GM20431 (cell line): ENCODE data around the gene DHDH.

ENCODE experiments used
- in situ Hi-C: fragments of 300-500 bp; cut with MseI, MboI; formaldehyde crosslinking; loops from one replicate; pipeline ENCODE4 v1.15.0; 2020; ENCODE audit warnings: low sequenced_read_pairs; ENCODE audit not compliant: unreplicated experiment

The DHDH gene

GRCh38 chr19:48965040-48965805, 31.7 kb downstream of the DHDH start, which contains the start of gene FTL:
Gene FTL, plus strand, starts transcription at chr19:48965309. Its CDS starts 199 bp downstream, at chr19:48965508.
- in situ Hi-C loops = no loop called here

DNA sequence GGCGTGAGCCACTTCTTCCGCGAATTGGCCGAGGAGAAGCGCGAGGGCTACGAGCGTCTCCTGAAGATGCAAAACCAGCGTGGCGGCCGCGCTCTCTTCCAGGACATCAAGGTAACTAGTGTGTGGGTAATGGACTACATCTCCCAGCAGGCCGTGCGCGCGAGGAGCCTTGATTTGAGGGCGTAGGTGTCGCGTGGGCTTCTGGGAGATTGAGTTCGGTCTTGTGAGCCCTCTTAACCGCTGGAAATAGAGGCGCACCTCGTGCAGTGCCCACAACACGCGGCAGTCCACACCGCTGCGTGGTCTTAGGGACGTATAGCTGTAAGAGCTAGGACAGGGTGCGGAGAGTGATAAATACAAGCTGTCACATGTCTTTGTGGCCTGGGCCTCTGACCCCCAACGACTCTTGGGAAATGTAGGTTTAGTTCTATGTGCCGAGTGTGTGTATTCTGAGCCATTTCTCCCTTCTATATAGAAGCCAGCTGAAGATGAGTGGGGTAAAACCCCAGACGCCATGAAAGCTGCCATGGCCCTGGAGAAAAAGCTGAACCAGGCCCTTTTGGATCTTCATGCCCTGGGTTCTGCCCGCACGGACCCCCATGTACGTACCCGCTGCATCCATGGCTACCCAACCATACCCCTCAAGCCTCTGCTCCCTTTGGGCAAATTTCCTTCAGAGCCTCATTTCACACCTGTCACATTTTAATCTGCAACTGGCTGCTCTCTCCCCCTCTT, 32.5 kb downstream of the DHDH start:
- in situ Hi-C loops = no loop called here

- in situ Hi-C loops = no loop called here
Measured at GRCh38 chr19:48966541-48967345, 33.2 kb downstream of the DHDH start.

DNA sequence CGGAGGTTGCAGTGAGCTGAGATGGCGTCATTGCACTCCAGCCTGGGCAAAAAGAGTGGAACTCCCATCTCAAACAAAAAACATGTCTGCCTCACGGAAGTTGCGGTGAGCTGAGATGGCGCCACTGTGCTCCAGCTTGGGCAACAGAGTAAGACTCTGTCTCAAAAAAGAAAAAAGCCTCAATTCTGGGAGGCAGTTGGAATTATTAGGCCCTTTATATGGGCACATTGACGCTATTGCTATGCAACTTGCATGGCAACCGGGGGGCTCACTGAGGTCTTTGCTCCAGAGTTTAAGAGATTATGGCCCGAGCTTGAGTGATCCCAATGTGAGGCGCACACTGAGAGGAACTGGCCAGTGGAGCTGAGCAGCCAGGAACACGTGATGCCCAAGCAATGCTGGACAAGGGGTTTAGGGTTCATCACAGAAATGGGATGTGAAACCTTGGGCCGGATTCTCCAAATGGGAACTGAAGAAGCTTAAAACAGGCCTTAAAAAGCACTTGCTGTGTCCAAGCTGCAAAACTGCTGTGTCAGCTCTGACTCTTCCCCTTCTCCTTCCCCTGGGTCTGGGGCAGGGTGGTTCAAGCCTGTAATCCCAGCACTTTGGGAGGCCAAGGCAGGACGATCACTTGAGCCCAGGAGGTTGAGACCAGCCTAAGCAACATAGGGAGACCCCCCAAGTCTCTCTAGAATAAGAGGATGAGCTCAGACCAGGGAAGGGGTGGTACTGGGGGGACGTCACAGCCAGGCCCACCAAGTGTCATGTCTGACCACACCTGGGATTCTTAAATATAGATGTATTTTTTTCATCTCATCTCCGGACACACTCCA, 34.1 kb downstream of the DHDH start:
- in situ Hi-C loops = no loop called here

DNA sequence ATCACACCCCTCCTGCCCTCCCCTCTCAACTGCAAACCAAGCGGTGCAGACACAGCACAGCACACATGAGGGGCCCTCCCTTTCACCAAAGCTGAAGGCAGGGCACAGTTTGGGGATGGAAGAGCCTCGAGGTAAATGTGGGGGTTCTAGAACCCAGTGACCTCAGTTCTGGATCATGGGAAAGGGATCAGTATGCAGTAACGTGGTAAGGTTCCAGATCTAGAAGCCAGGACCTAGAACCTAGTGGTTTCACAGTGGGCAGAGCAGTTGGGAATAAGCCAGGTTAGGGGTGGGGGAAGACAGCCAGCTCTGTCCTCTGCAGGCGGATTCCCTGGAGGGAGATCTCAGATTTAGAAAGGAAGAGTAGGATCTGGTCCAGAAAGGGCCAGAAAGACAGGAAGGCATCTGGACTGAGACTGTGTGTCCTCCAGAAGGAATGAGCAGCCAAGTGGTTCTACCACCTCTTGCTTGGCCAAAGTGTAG, 34.7 kb downstream of the DHDH start:
- in situ Hi-C loops = no loop called here

GRCh38 chr19:48968813-48969218, 35.3 kb downstream of the DHDH start:
- in situ Hi-C loops = no loop called here

DNA sequence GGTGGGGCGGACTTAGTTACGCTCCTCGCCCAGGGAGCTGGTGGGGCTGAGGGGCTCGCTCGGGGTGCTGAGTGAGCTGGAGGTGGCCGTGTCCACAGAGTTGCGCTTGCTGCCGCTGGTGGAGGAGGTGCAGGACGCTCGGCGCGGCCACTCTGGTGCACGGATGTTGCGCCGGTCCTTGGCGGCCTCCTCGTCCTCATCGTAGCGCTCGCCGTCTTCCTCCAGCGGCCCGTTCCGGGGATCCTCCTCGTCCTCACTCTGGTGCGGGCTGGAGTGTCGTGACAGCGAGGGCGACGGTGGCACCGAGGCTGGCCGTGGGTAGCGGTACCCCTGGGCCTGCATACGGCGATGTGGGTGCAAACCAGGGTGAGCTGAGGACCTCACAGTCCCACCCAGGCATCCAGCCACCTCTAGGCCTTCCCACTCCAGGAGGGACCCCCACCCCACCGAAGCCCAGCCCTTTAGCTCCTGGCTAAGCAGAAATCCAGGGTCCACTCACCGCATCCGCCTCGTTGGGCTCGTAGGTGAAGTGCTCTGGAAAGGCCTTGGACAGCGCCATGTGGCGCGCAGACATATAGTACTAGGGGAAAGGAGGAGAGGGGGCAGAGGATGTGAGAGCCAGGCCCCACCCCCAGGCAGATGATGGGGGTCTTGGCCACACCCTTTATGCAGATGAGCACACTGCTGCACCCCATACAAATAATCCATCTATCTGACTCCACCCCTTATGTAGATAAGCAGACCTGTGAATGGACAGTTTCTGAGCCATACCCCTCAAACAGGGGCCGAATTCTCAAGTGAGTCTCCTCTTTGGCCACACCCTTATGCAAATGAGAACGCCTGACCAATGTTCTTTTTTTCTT, 36.0 kb downstream of the DHDH start:
- in situ Hi-C loops = no loop called here

- in situ Hi-C loops = no loop called here
Measured at GRCh38 chr19:48970139-48970766, 36.8 kb downstream of the DHDH start.

- in situ Hi-C loops = no loop called here
Measured at GRCh38 chr19:48970923-48971395, 37.5 kb downstream of the DHDH start.

DNA sequence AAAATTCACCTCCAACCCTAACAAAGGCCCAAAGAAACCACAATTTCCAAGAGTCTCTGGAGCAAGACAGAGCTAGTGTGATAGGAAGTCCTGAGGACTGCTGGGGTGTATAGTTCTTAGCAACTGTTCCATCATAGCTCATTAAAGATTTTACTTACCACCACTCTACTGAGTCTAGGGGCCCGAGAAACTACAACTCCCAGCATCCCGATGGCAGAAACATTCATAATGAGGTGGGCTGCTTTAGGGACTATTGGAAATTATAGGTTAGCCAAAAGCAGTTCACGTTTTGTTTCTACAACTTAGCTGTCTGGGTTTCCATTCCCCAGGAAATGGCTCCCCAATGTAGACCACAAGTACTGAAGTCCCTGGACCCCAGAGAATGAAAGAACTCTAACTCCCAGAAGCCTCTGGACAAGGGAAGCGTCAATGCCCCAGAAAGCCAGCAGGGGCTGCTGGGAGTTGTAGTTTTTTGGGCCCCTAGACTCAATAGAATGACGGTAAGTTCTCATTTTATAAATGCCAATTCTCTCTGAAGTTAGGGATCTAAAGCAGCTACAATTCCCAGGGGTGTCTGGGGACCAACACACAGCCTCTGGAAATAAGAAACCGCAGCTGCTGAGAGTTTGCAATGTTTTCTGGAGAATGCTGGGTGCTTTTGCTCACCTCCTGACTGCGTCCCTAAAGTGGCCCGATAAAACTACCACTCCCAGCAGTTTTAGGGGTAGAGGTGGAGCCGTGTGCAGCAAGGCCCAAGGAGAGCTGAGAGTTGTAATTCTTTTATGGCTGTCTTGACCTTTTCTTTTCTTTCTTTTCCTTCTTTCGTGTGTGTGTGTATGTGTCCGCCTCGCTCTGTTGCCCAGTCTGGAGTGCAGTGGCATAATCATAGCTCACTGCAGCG, 42.7 kb downstream of the DHDH start:
- in situ Hi-C loops = no loop called here

DNA sequence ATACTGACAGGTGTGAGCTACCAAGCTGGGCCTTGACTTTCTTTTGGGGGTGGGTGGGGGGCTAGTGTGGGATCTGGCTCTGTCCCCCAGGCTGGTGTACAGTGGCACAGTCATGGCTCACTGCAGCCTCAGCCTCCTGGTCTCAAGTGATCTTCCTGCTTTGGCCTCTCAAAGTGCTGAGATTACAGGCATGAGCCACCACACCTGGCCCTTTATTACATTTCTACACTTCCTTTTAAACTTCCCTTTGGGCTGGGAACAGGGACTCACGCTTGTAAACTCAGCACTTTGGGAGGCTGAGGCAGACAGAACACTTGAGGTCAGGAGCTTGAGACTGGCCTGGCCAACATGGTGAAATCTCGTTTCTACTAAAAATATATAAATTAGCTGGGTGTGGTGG, 43.6 kb downstream of the DHDH start:
- in situ Hi-C loops = no loop called here

- in situ Hi-C loops = no loop called here
Measured at GRCh38 chr19:48982280-48982679, 48.8 kb downstream of the DHDH start.

GRCh38 chr19:48985711-48986110, 52.2 kb downstream of the DHDH start:
- in situ Hi-C loops = no loop called here

- in situ Hi-C loops = no loop called here
Measured at GRCh38 chr19:48986211-48986610, 52.7 kb downstream of the DHDH start.

- in situ Hi-C loops = no loop called here
Measured at GRCh38 chr19:48987323-48987722, 53.8 kb downstream of the DHDH start.

DNA sequence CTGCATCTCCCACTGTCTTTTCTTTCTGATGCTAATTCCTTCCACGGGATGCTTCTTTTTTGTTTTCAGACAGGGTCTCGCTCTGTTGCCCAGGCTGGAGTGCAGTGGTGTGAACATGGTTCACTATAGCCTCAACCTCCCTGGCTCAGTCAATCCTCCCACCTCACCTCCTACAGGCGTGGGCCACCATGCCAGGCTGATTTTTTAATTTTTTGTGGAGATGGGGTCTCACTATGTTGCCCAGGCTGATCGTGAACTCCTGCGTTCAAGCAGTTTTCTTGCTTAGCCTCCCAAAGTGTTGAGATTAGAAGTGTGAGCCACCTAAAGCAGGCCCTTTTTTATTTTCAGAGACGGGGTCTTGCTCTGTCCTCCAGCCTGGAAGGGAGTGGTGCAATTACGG, 54.8 kb downstream of the DHDH start:
- in situ Hi-C loops = no loop called here

DNA sequence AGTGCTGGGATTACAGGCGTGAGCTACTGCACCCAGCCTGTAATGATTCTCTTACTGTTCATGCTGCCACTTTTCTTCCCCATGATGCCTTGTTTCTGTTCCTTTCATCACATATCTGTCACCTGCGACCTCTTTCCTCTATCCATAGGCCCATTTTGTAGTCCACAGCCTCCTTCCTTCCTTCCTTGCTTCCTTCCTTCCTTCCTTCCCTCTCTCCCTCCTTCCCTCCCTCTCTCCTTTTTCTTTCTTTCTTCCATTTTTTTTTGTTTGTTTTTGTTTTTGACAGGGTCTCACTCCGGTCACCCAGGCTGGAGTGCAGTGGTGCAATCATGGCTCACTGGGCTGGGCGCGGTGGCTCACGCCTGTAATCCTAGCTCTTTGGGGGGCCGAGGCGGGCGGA, 55.4 kb downstream of the DHDH start:
- in situ Hi-C loops = no loop called here
